ENCODE data around the gene C1orf141. TPM values are rescaled to one million over a fixed set of nuclear protein-coding genes. Genes with fewer than 3 reads are reported as not detected.

The C1orf141 gene
- total and polyA plus RNA-seq, 2 of the 8 experiments (the other 6 are each of a cell fraction or from before 2014, with no cell fraction given), result not detected

DNA sequence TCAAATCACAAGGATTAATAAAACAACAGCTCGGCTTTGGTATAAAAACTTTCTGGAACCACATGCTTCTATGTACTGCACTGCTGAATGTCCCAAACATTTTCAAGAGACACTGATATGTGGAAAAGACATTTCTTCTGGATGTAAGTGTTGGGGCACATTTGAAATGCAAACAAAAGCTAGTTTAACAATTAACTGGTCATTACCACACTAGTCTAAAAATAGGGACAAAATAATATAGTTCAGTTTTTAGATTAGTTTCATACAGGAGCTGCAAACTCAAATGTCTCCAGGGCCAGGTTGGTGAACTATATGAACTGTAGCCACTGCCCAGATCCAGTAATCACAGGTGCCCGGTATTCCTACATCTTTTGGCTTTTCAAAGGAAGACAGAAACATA lies 34.7 kb upstream of the C1orf141 start:
- H2AFZ ChIP-seq (ENCODE audit: low read length), result no peak overlapping the region
- H2BK12ac ChIP-seq (ENCODE audit: low read depth, low read length), result no peak overlapping the region
- H3K9me3 ChIP-seq (ENCODE audit: insufficient read depth in 2 of 2, low read depth in 1 of 2, low read length in 1 of 2), result no peaks in the 10 kb centered on the region
- no peak overlapping the region for H4K91ac ChIP-seq (replicated peaks; ENCODE audit: insufficient read length, low read length)
- no peak overlapping the region for H3K4me3 ChIP-seq (ENCODE audit: extremely low read depth in 1 of 4, insufficient read depth in 2 of 4, low read depth in 3 of 4, low read length in 4 of 4)
- no peaks in the 10 kb centered on the region for H3K23me2 ChIP-seq (ENCODE audit: low read depth, low read length)
- no peak overlapping the region for H3K56ac ChIP-seq (replicated peaks; ENCODE audit: insufficient read length, low read depth, low read length)
- H2BK15ac ChIP-seq (ENCODE audit: low read length), result no peak overlapping the region
- TF ChIP-seq SP4 (IDR thresholded peaks at IDR 0.05; ENCODE audit: low read length), result no peak
- no peak for TF ChIP-seq NRF1 (IDR thresholded peaks at IDR 0.05; ENCODE audit: low read depth, low read length)
- no peak for TF ChIP-seq POLR2AphosphoS5 (IDR thresholded peaks at IDR 0.05; ENCODE audit: low read depth, low read length)
- no peak for TF ChIP-seq SAP30 (IDR thresholded peaks at IDR 0.05; ENCODE audit: insufficient read depth, insufficient replicate concordance, low read length)
- TF ChIP-seq NANOG (IDR thresholded peaks at IDR 0.05; ENCODE audit: insufficient read depth, low read depth, low read length, poor library complexity, severe bottlenecking), result no peak
- TF ChIP-seq CREB1 (IDR thresholded peaks at IDR 0.05), result no peak
- no peak for TF ChIP-seq HDAC2 (IDR thresholded peaks at IDR 0.05; ENCODE audit: borderline replicate concordance in 1 of 2, low read depth in 2 of 2, low read length in 2 of 2)
- TF ChIP-seq RBBP5 (IDR thresholded peaks at IDR 0.05; ENCODE audit: borderline replicate concordance, low read depth, low read length), result no peak
- H3K14ac ChIP-seq (ENCODE audit: insufficient read length), result no peak overlapping the region
- H2BK5ac ChIP-seq (ENCODE audit: low read depth, low read length), result no peak overlapping the region
- H3K27ac ChIP-seq (ENCODE audit: low read depth, low read length), result no peak overlapping the region
- H4K8ac ChIP-seq (ENCODE audit: extremely low read depth, insufficient read depth, low read length), result no peak overlapping the region
- no peak overlapping the region for H4K5ac ChIP-seq (ENCODE audit: insufficient read length, low read depth, low read length)
- no peaks in the 10 kb centered on the region for H3K79me2 ChIP-seq (ENCODE audit: control insufficient read depth in 1 of 2, insufficient read depth in 2 of 2, low read length in 2 of 2)
- H3K4me2 ChIP-seq (ENCODE audit: insufficient read depth in 1 of 2, low read depth in 2 of 2, low read length in 2 of 2), result no peak overlapping the region
- ChIA-PET POLR2A (ENCODE audit: partially characterized antibody) (no interaction called here), CTCF (ENCODE audit: partially characterized antibody) (interaction anchor here (1.2 kb wide), 1 partner anchor 20 kb away, joined by 5 read pairs; no protein-coding TSS in a partner anchor)
- no peaks in the 10 kb centered on the region for H3K27me3 ChIP-seq (replicated peaks in 1 of 4; ENCODE audit: control insufficient read depth in 3 of 4, extremely low read depth in 1 of 4, insufficient read depth in 3 of 4, low read length in 3 of 4)
- H3K18ac ChIP-seq (ENCODE audit: extremely low read depth, low read length), result no peak overlapping the region
- no peaks in the 10 kb centered on the region for H3K4me1 ChIP-seq (replicated peaks in 1 of 4; ENCODE audit: control insufficient read depth in 3 of 4, insufficient read depth in 4 of 4, low read length in 3 of 4)
- FAIRE-seq (no peak), DNase-seq (ENCODE audit: low read depth in 1 of 2, low spot score in 2 of 2) (no peak)
- 92% methylated on average over 2 of the region's 2 CpGs; no CpG with 5 or more reads in 1 of the 2 experiments for WGBS, 2 experiments (ENCODE audit: extremely low coverage in 1 of 2, insufficient coverage in 1 of 2, insufficient read length in 1 of 2, insufficient replicate concordance in 2 of 2, low coverage in 1 of 2, low lambda C conversion rate in 2 of 2, missing lambda C conversion rate in 1 of 2)
- no peak overlapping the region for H2BK20ac ChIP-seq (ENCODE audit: low read length)
- no peaks in the 10 kb centered on the region for H4K20me1 ChIP-seq (replicated peaks in 1 of 2; ENCODE audit: control insufficient read depth in 1 of 2, insufficient read depth in 2 of 2, low read length in 2 of 2)
- no peaks in the 10 kb centered on the region for H3K36me3 ChIP-seq (ENCODE audit: control insufficient read depth in 2 of 4, insufficient read depth in 4 of 4, low read length in 3 of 4)
- H3K23ac ChIP-seq (ENCODE audit: insufficient read length), result no peak overlapping the region
- H3K4ac ChIP-seq (replicated peaks; ENCODE audit: insufficient read length, low read depth, low read length), result no peak overlapping the region
- H3K9ac ChIP-seq (replicated peaks in 1 of 4; ENCODE audit: extremely low read depth in 1 of 4, low read depth in 3 of 4, low read length in 3 of 4), result no peak overlapping the region
- H2AK5ac ChIP-seq (ENCODE audit: low read depth, low read length), result no peak overlapping the region
- H2BK120ac ChIP-seq (replicated peaks; ENCODE audit: low read depth, low read length), result no peak overlapping the region
- H3K79me1 ChIP-seq (ENCODE audit: low read depth, low read length), result no peaks in the 10 kb centered on the region

Data from H1 (cell line).